Kidney (tissue), 14 donors: Measurements from ENCODE around the gene KRTAP3-2. TPM values are rescaled to one million over a fixed set of nuclear protein-coding genes. Genes with fewer than 3 reads are reported as not detected.
"Not testable (repeated sequence)": the region's sequence is repeated elsewhere in the genome, so short reads cannot be mapped to it uniquely, and the experiment has no call there.

Experiments used
- DNase-seq, 5 donors: peaks; one replicate each; pipeline ENCODE4 v3.0.0-alpha.2; 2013 to 2020
- FAIRE-seq: peaks from 2 replicates; lab custom pipeline; 2012; peaks lifted over from hg19 to GRCh38; lab: Jason Lieb, UNC
- H3K27ac ChIP-seq, 2 donors: one replicate each; pipeline ENCODE4 v1.7.0; 2013; ENCODE audit warnings: low read depth in 2 of 2, low read length in 2 of 2, inconsistent platforms in 1 of 2
- H3K27me3 ChIP-seq: one replicate; pipeline ENCODE4 v1.7.1; 2013; ENCODE audit warnings: low read length, inconsistent platforms; ENCODE audit not compliant: control insufficient read depth, insufficient read depth
- H3K36me3 ChIP-seq, 3 donors: one replicate each; pipeline versions ENCODE4 v1.7.0 to v1.7.1; 2013; ENCODE audit warnings: low read length in 3 of 3, control low read depth in 1 of 3, inconsistent platforms in 1 of 3; ENCODE audit not compliant: insufficient read depth in 3 of 3, control insufficient read depth in 2 of 3
- H3K4me1 ChIP-seq, 3 donors: one replicate each; pipeline versions ENCODE4 v1.7.0 to v1.7.1; 2013; ENCODE audit warnings: low read length in 3 of 3, inconsistent platforms in 1 of 3, low read depth in 1 of 3; ENCODE audit not compliant: control insufficient read depth in 2 of 3, insufficient read depth in 2 of 3
- H3K4me3 ChIP-seq, 3 donors: one replicate each; pipeline versions ENCODE4 v1.7.0 to v1.8.1; 2013; ENCODE audit warnings: low read length in 3 of 3, control low read depth in 1 of 3, inconsistent platforms in 1 of 3
- H3K9ac ChIP-seq, 3 donors: one replicate each; pipeline versions ENCODE4 v1.7.0 to v1.7.1; 2013; ENCODE audit warnings: low read length in 3 of 3, control low read depth in 1 of 3, inconsistent platforms in 1 of 3
- H3K9me3 ChIP-seq, 3 donors: one replicate each; pipeline versions ENCODE4 v1.7.0 to v1.7.1; 2013; ENCODE audit warnings: low read length in 3 of 3, control low read depth in 1 of 3, inconsistent platforms in 1 of 3; ENCODE audit not compliant: control insufficient read depth in 2 of 3, insufficient read depth in 1 of 3
- CTCF ChIP-seq: IDR thresholded peaks from 3 replicates; pipeline ENCODE4 v1.5.1; 2012; ENCODE audit warnings: mild to moderate bottlenecking, moderate library complexity, borderline replicate concordance; ENCODE audit not compliant: insufficient read depth; ENCODE audit errors: extremely low read depth
- intact Hi-C: fragments of 100-400 bp; cut with DNase I; formaldehyde crosslinking; loops from one replicate; pipeline ENCODE4 v1.11.1; 2022
- polyA plus RNA-seq: library from polyadenylated mRNA; stranded (reverse); fragments of 350-450 nt; fragmentation: Illumina TruSeq; extraction: RNeasy Lipid Tissue Mini Kit (QIAGEN cat#74804); gene quantifications from one replicate; pipeline ENCODE4 v1.2.3, GENCODE V29; 2014; ENCODE audit warnings: low read depth, low replicate concordance; ENCODE audit not compliant: insufficient read depth
- total RNA-seq: library from RNA; stranded (reverse); fragmentation: NEBNext Ultra II Directional; extraction: Animal tissue kit (Norgen Biotek cat#: 25700); gene quantifications from one replicate; pipeline ENCODE4 v1.2.1, GENCODE V29; 2021
- donor health status: control.
- donor health status: control.
- donor health status: control.
- donor health status: control.
- donor health status: control.
- donor health status: DM: yes; HTN: yes; CAD: no.
- donor health status: Normal renal cell carcinoma (clear cell type).

The KRTAP3-2 gene
- total and polyA plus RNA-seq, 2 donors from 2014 or later = not detected

- no peak for DNase-seq
- FAIRE-seq = no peak
- H3K4me3 ChIP-seq = no peak overlapping the region
- no peaks in the 10 kb centered on the region for H3K4me1 ChIP-seq
- H3K9ac ChIP-seq = no peak overlapping the region
- H3K27me3 ChIP-seq = no peaks in the 10 kb centered on the region
- H3K9me3 ChIP-seq = peaks cover 0 to 4% (median 0%) of the 10 kb centered on the region in 3 donors
- H3K27ac ChIP-seq = no peak overlapping the region
- H3K36me3 ChIP-seq = no peaks in the 10 kb centered on the region
- TF ChIP-seq CTCF = no peak
- intact Hi-C loops = no loop called here
Observed at GRCh38 chr17:41042953-41043352, 43.2 kb upstream of the KRTAP3-2 start.

GRCh38 chr17:41040783-41041571 is 41.3 kb upstream of the KRTAP3-2 start, which contains the start of gene KRTAP1-1:
KRTAP1-1 (minus strand) TSS chr17:41041450; CDS start chr17:41041397, 53 bp downstream.
- FAIRE-seq, H3K4me3 ChIP-seq, H3K9me3 ChIP-seq, H3K9ac ChIP-seq, H3K27ac ChIP-seq, H3K36me3 ChIP-seq, H3K4me1 ChIP-seq, DNase-seq, intact Hi-C loops, H3K27me3 ChIP-seq: not testable (repeated sequence)

GRCh38 chr17:41037853-41038350 is 38.2 kb upstream of the KRTAP3-2 start:
- H3K36me3 ChIP-seq = no peaks in the 10 kb centered on the region
- no peak for FAIRE-seq
- no peaks in the 10 kb centered on the region for H3K27me3 ChIP-seq
- H3K9ac ChIP-seq = no peak overlapping the region
- H3K4me3 ChIP-seq = no peak overlapping the region
- TF ChIP-seq CTCF = no peak
- intact Hi-C loops = no loop called here
- no peaks in the 10 kb centered on the region for H3K4me1 ChIP-seq
- no peak for DNase-seq
- H3K9me3 ChIP-seq = peaks cover 0 to 3% (median 0%) of the 10 kb centered on the region in 3 donors
- no peak overlapping the region for H3K27ac ChIP-seq

- H3K4me3 ChIP-seq, H3K36me3 ChIP-seq, H3K9ac ChIP-seq, DNase-seq, FAIRE-seq, H3K9me3 ChIP-seq, H3K27ac ChIP-seq, H3K27me3 ChIP-seq, H3K4me1 ChIP-seq, intact Hi-C loops: not testable (repeated sequence)
Observed at GRCh38 chr17:41034346-41034935, 34.7 kb upstream of the KRTAP3-2 start, which contains the start of gene KRTAP1-3. KRTAP1-3 (minus strand) TSS chr17:41034874; CDS start chr17:41034821, 53 bp downstream.
